Activated T-cell treated with anti-CD3 and anti-CD28 coated beads, Interleukin-2, amount 50 U/mL, for 24 hours (primary cell): ENCODE results near the gene CD27.
"Not testable (repeated sequence)": the region's sequence is repeated elsewhere in the genome, so short reads cannot be mapped to it uniquely, and the experiment has no call there.

Source experiments
- DNase-seq: peaks from one replicate; pipeline ENCODE4 v3.0.0-alpha.2; 2020
- H3K27ac Mint-ChIP-seq: 2 replicates; pipeline ENCODE4 v1.8.0; 2020; ENCODE audit warnings: mild to moderate bottlenecking, mixed read lengths
- H3K27me3 Mint-ChIP-seq: 2 replicates; pipeline ENCODE4 v1.8.0; 2020; ENCODE audit warnings: mixed read lengths
- H3K36me3 Mint-ChIP-seq: 2 replicates; pipeline ENCODE4 v1.8.0; 2020; ENCODE audit warnings: low read depth, mixed read lengths
- H3K4me1 Mint-ChIP-seq: 2 replicates; pipeline ENCODE4 v1.8.0; 2020; ENCODE audit warnings: low read depth, mixed read lengths
- H3K4me3 Mint-ChIP-seq: 2 replicates; pipeline ENCODE4 v1.8.0; 2020; ENCODE audit warnings: mild to moderate bottlenecking, moderate library complexity, mixed read lengths
- H3K9me3 Mint-ChIP-seq: 2 replicates; pipeline ENCODE4 v1.8.0; 2020; ENCODE audit warnings: mixed read lengths

CD27 gene

DNA sequence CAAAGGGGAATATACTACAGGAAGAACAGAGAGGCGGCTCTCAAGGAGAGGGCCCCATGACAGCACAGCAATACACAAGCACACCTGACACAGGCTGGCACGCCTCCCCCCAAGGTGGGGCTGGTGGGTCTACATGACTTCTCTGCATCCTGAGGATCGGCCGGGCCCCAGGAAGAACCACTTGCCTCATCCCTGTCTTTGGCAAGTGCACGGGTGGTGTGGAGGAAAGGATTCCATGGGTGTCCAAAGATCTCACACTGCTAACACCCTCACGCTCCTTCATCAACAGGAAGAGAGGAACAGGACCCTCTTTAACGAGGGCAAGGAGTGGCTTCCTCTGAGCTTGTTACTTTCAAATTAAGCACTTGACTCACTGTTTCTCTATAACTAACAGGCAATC, 18.5 kb downstream of the CD27 start:
- Mint-ChIP-seq H3K4me1 (peaks cover 95% of the 10 kb centered on the region), H3K36me3 (peaks cover 97% of the 10 kb centered on the region), H3K27me3 (no peaks in the 10 kb centered on the region), H3K4me3 (peak overlapping the region; percentile 81), H3K27ac (peak overlapping the region; percentile 98), H3K9me3 (no peaks in the 10 kb centered on the region)
- no peak for DNase-seq

GRCh38 chr12:6463858-6464257, 19.1 kb downstream of the CD27 start:
- DNase-seq = no peak
- Mint-ChIP-seq H3K4me1 (peaks cover 95% of the 10 kb centered on the region), H3K27me3 (no peaks in the 10 kb centered on the region), H3K36me3 (peaks cover 97% of the 10 kb centered on the region), H3K27ac (peak overlapping the region; percentile 98), H3K9me3 (no peaks in the 10 kb centered on the region), H3K4me3 (peak overlapping the region; percentile 81)

GRCh38 chr12:6464531-6464930, 19.8 kb downstream of the CD27 start:
- no peak for DNase-seq
- Mint-ChIP-seq H3K4me1 (peaks cover 95% of the 10 kb centered on the region), H3K27me3 (no peaks in the 10 kb centered on the region), H3K36me3 (peaks cover 97% of the 10 kb centered on the region), H3K9me3 (no peaks in the 10 kb centered on the region), H3K27ac (peak overlapping the region; percentile 98), H3K4me3 (peak overlapping the region; percentile 81)

DNA sequence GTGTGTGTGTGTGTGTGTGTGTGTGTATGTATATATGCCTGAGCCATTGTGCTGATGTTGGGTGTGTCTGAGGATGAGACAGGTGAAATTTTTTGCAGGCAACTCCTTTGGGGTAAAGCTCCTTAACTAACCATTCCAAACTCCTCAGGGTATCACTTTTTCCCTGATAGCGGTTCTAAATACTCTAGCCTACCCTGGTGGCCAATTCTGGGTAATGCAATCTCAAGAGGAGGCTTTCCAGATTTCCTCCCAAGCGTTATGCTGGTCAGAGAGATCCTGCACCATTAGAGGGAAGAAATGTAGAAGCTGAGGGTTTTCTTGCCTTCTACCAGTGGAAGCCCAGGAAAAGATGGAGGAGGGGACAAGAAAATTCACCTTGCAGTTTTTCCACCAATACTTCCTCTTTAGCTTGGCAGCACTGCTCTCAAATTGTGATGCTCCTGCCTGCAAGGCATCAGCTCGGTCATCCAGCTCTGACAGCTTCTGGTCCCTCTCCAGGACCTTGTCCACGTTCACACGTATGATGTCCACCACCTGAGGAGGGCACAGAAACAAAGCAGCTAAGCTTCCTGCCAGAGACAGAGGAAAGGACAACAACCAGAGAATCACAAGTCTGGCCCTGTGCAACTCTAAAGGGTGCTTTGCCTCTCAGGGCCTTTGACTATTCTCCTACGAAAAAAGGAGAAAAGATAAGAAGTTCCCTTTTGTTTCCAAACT, 20.9 kb downstream of the CD27 start:
- Mint-ChIP-seq H3K9me3 (no peaks in the 10 kb centered on the region), H3K27ac (peak overlapping the region; percentile 92), H3K4me1 (peaks cover 88% of the 10 kb centered on the region), H3K36me3 (peaks cover 97% of the 10 kb centered on the region), H3K4me3 (peak overlapping the region; percentile 35), H3K27me3 (no peaks in the 10 kb centered on the region)
- no peak for DNase-seq

DNA sequence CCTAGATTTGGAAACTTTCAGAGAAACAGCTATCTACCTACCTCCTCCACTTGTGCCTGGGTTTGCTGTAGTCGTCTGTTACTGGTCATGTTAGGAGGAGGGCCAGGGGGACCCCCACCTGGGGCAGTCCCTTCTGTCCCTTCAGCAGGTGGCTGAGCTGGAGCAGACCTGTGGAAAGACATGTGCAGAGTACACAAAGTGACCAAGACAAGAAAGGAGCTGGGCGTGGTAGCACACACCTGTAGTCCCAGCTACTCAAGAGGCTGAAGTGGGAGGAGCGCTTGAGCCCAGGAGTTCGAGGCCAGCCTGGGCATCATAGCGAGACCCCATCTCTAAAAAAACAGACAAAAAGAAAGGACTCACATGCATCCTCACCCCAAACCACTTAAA, 21.4 kb downstream of the CD27 start:
- no peak overlapping the region for H3K4me3 Mint-ChIP-seq
- H3K27me3 Mint-ChIP-seq = no peaks in the 10 kb centered on the region
- peak overlapping the region; percentile 92 for H3K27ac Mint-ChIP-seq

DNA sequence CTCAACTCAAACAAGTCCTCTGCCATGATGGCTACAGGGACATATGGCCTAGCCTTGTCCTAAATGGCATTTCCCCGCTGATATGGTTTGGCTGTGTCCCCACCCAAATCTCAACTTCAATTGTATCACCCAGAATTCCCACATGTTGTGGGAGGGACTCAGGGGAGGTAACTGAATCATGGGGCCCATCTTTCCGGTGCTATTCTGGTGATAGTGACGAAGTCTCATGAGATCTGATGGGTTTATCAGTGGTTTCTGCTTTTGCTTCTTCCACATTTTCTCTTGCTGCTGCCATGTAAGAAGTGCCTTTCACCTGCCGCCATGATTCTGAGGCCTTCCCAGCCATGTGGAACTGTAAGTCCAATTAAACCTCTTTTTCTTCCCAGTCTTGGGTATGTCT, 22.0 kb downstream of the CD27 start:
- not testable (repeated sequence) for H3K9me3 Mint-ChIP-seq, DNase-seq, H3K27me3 Mint-ChIP-seq
- Mint-ChIP-seq H3K4me3 (peak overlapping the region; percentile 93), H3K27ac (peak overlapping the region; percentile 92), H3K36me3 (peaks cover 85% of the 10 kb centered on the region), H3K4me1 (peaks cover 85% of the 10 kb centered on the region)

More for the DNA sequence above, 21.4 kb downstream of the CD27 start:
- Mint-ChIP-seq H3K4me1 (peaks cover 86% of the 10 kb centered on the region), H3K36me3 (peaks cover 91% of the 10 kb centered on the region), H3K9me3 (no peaks in the 10 kb centered on the region)
- DNase-seq = no peak

GRCh38 chr12:6467571-6468282, 23.0 kb downstream of the CD27 start:
- not testable (repeated sequence) for DNase-seq, H3K27me3 Mint-ChIP-seq, H3K9me3 Mint-ChIP-seq
- H3K4me1 Mint-ChIP-seq = peaks cover 81% of the 10 kb centered on the region
- peaks cover 76% of the 10 kb centered on the region for H3K36me3 Mint-ChIP-seq
- H3K4me3 Mint-ChIP-seq = peak overlapping the region; percentile 93
- peak overlapping the region; percentile 92 for H3K27ac Mint-ChIP-seq

- Mint-ChIP-seq H3K27me3 (no peaks in the 10 kb centered on the region), H3K4me1 (peaks cover 76% of the 10 kb centered on the region), H3K9me3 (no peaks in the 10 kb centered on the region), H3K36me3 (peaks cover 71% of the 10 kb centered on the region), H3K27ac (peak overlapping the region; percentile 92), H3K4me3 (peak overlapping the region; percentile 93)
- no peak for DNase-seq
These were observed 23.5 kb downstream of the CD27 start for GRCh38 chr12:6468283-6468575.

DNA sequence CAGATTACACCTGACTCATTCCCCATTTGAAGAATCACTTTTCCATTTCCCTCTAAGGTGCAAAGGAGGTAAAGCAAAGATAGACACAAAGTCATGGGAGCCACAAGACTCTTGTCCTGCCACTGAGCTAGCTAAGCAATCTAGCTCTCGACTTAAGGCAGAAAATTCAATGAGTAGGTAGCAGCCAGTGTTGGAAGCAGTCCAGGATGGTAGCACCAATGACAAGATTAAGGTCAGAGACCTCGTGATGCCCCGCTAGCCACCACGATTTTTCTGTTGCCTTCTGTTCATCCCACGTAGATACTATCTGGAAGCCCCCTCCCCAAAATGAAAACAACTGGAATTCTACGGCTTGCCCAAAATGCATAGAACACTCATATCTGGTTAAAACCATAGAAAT, 24.3 kb downstream of the CD27 start:
- Mint-ChIP-seq H3K27me3 (no peaks in the 10 kb centered on the region), H3K4me3 (peak overlapping the region; percentile 93), H3K9me3 (no peaks in the 10 kb centered on the region), H3K4me1 (peaks cover 67% of the 10 kb centered on the region), H3K36me3 (peaks cover 62% of the 10 kb centered on the region), H3K27ac (peak overlapping the region; percentile 92)
- no peak for DNase-seq

DNA sequence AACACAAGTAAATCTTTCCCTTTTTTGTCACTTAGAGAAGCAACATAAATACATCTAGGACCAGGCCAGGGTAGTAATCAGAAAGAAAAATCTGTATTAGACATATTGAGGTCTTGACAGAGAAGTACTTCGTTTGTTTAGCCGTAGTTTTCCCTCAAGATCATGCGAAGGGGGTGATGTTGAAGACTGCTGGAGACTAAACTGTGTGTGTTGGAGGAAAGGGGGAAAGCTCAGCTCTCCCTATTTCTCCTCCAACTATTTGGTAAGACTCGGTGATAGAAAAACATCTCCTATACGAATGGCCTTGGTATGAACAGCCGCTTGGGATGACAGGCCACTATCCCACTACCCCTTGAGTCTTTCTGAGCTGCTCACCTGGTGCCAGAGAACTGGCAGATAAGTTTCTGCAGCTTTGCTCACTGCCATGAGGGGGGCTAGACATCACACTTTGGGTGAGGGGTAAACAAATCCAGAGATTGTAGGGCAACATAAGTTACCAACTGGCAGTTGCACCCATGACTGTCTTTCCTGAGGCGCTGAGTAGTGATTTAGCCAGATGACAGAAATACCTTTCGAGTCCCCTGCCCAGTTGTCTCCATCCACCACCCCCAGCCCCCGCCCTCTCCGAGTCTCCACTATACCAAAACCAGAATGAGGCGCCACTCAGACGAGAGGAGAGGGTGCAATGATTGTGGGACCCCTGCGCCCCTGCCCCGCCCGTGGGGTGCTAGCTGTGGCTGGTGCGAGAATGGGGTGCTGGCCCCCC, 25.0 kb downstream of the CD27 start:
- Mint-ChIP-seq H3K36me3 (peaks cover 55% of the 10 kb centered on the region), H3K27ac (peak overlapping the region; percentile 92)

DNA sequence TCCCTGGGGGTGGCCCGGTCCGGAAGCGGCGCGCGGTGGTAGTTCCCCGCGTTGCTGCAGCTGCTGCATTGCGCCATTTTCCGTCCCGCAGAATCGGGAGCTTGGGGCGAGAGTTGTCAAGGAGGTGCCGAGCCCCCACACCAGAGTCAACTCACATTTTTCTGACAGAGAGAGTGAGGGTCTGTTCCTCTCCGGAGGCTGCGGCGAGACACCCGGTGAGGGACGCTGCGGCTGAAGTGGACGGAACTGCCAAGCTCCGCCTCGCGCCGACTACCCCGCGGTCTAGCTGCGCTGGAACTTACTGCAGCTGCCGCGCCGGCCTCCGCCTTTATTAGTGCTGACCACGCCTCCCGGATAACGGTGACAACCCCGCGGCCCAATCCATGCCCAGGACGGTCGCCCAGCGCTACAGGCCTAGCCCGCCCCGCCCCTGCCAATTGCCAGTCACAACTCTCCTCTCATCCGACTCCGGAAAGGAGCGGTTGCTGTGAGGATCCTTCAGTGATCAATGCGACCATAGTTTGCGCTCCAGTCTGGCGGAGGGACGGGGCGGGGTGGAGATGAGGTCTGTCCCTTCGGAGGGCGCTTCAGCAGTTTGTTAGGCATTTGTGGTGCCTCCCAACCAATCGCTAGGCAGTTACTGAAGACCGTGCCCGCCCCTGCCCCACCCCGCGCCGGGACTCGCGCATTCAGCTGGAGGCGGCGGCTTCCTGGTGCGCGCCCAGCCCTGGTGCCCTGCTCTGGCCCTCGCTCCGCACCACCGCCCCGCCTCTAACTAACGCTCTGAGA, 25.8 kb downstream of the CD27 start, which contains the start of gene VAMP1:
TSS of gene VAMP1 (minus strand) at position 303 of the 789 bp plus-strand sequence. CDS start at position 157, 146 bp downstream.
- H3K4me1 Mint-ChIP-seq = peaks cover 55% of the 10 kb centered on the region
- H3K36me3 Mint-ChIP-seq = peaks cover 49% of the 10 kb centered on the region
- H3K27me3 Mint-ChIP-seq = no peaks in the 10 kb centered on the region
- peak; percentile 97 for DNase-seq
- H3K9me3 Mint-ChIP-seq = no peaks in the 10 kb centered on the region
- peak within 1 kb of the TSS; percentile 92 for H3K27ac Mint-ChIP-seq
- H3K4me3 Mint-ChIP-seq = peak within 1 kb of the TSS; percentile 93

More for the DNA sequence above, 25.0 kb downstream of the CD27 start:
- no peaks in the 10 kb centered on the region for H3K27me3 Mint-ChIP-seq
- no peaks in the 10 kb centered on the region for H3K9me3 Mint-ChIP-seq
- H3K4me3 Mint-ChIP-seq = peak overlapping the region; percentile 93
- no peak for DNase-seq
- peaks cover 60% of the 10 kb centered on the region for H3K4me1 Mint-ChIP-seq

DNA sequence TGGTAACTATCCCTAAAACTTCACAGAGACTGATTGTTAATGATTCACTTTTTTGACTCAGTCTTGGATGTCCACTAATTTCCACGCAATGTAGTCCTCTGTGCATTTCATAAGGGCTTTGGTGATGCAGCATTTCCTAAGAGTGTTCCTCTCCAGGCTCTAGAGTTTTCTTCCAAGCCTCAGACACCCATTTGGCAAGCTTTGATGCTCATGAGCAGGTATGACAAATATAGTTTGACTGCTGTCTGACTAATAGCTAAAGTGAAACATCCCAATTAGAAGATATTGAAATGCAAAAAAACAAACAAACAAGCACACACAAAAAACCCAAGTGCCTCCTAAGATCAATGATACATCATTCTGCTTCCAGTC, 27.2 kb downstream of the CD27 start:
- DNase-seq = no peak
- Mint-ChIP-seq H3K9me3 (no peaks in the 10 kb centered on the region), H3K36me3 (peaks cover 35% of the 10 kb centered on the region), H3K27me3 (no peaks in the 10 kb centered on the region), H3K27ac (no peak overlapping the region), H3K4me1 (peaks cover 41% of the 10 kb centered on the region), H3K4me3 (no peak overlapping the region)

GRCh38 chr12:6472491-6472890, 27.7 kb downstream of the CD27 start:
- H3K4me3 Mint-ChIP-seq = no peak overlapping the region
- peaks cover 30% of the 10 kb centered on the region for H3K36me3 Mint-ChIP-seq
- no peak for DNase-seq
- H3K27ac Mint-ChIP-seq = no peak overlapping the region
- H3K27me3 Mint-ChIP-seq = no peaks in the 10 kb centered on the region
- H3K9me3 Mint-ChIP-seq = no peaks in the 10 kb centered on the region
- H3K4me1 Mint-ChIP-seq = peaks cover 36% of the 10 kb centered on the region
